Upper lobe of right lung (tissue), 1 donor: ENCODE results near the gene FGGY. TPM values are rescaled to one million over a fixed set of nuclear protein-coding genes. Genes with fewer than 3 reads are reported as not detected.

Experiments
- ATAC-seq: fragments of 200-7000 bp; cut with Tn5 transposase; one replicate; pipeline ENCODE4 v1.9.1; 2020; ENCODE audit warnings: mild to moderate bottlenecking, moderate library complexity
- DNase-seq: peaks from one replicate; pipeline ENCODE4 v3.0.0-alpha.2; 2020
- H3K27ac ChIP-seq: fragments of 200-600 bp; one replicate; pipeline ENCODE4 v1.8.0; 2022
- H3K27me3 ChIP-seq: fragments of 200-600 bp; one replicate; pipeline ENCODE4 v1.8.0; 2022; ENCODE audit warnings: mild to moderate bottlenecking
- H3K36me3 ChIP-seq: fragments of 200-600 bp; one replicate; pipeline ENCODE4 v1.8.0; 2022
- H3K4me1 ChIP-seq: fragments of 200-600 bp; one replicate; pipeline ENCODE4 v1.8.0; 2022
- H3K4me3 ChIP-seq: fragments of 200-600 bp; one replicate; pipeline ENCODE4 v1.8.0; 2022; ENCODE audit warnings: mild to moderate bottlenecking
- H3K9me3 ChIP-seq: fragments of 200-600 bp; one replicate; pipeline ENCODE4 v1.8.0; 2022
- CTCF ChIP-seq: fragments of 200-600 bp; IDR thresholded peaks from one replicate; pipeline ENCODE4 v1.8.0; 2022; ENCODE audit warnings: antibody characterized with exemption
- intact Hi-C: fragments of 100-400 bp; cut with DNase I; formaldehyde crosslinking; loops from one replicate; pipeline ENCODE4 v1.11.0; 2022
- total RNA-seq: library from RNA; stranded (reverse); fragmentation: NEBNext Ultra II Directional; extraction: Animal tissue kit (Norgen Biotek cat#: 25700); gene quantifications from one replicate; pipeline ENCODE4 v1.2.1, GENCODE V29; 2021
- donor health status: DM: no; HTN: yes; CAD: no; lungs with severe emphysema.

Gene FGGY
- total RNA-seq, 1 donor from 2014 or later: 39.2 TPM

GRCh38 chr1:59290193-59290949 is 6.5 kb upstream of the FGGY start:
- Histone ChIP-seq H3K27ac (no peak overlapping the region), H3K36me3 (no peaks in the 10 kb centered on the region), H3K9me3 (no peaks in the 10 kb centered on the region), H3K27me3 (no peaks in the 10 kb centered on the region), H3K4me3 (no peak overlapping the region), H3K4me1 (peaks cover 17% of the 10 kb centered on the region)
- DNase-seq: peak; percentile 71
- intact Hi-C loops: no loop called here
- ATAC-seq: peak; percentile 85
- TF ChIP-seq CTCF: peak; percentile 51

- H3K9me3 ChIP-seq: no peaks in the 10 kb centered on the region
- no peak for DNase-seq
- intact Hi-C loops: no loop called here
Observed at GRCh38 chr1:59291561-59291960, 5.3 kb upstream of the FGGY start.

DNA sequence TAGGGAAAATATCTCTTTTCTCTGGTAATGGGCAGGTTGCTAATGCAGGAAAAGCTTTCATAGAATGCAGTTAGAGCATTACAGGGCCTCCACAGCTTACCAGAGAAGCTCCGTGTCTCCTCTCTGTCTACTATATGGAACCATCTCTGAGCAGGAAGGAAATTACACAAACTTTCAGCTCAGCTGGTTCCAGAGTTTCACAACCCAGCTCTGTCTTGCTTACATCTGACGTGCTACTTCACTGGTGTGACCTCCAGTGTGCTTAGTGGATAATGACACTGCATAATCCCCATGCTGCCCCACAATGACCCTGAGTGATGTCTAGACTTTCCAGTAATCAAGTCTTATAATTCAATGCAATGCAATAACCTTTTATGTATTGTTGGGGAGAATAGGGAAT is 4.3 kb upstream of the FGGY start:
- TF ChIP-seq CTCF: peak; percentile 12
- ATAC-seq: peak; percentile 22
- Histone ChIP-seq H3K4me1 (peaks cover 24% of the 10 kb centered on the region), H3K4me3 (no peak overlapping the region), H3K27me3 (no peaks in the 10 kb centered on the region), H3K9me3 (no peaks in the 10 kb centered on the region), H3K27ac (peak overlapping the region; percentile 58), H3K36me3 (no peaks in the 10 kb centered on the region)
- intact Hi-C loops: no loop called here
- DNase-seq: no peak

More at GRCh38 chr1:59291561-59291960, 5.3 kb upstream of the FGGY start:
- Histone ChIP-seq H3K4me3 (no peak overlapping the region), H3K27ac (no peak overlapping the region), H3K27me3 (no peaks in the 10 kb centered on the region), H3K4me1 (peaks cover 24% of the 10 kb centered on the region), H3K36me3 (no peaks in the 10 kb centered on the region)
- ATAC-seq: no peak
- no peak for TF ChIP-seq CTCF

DNA sequence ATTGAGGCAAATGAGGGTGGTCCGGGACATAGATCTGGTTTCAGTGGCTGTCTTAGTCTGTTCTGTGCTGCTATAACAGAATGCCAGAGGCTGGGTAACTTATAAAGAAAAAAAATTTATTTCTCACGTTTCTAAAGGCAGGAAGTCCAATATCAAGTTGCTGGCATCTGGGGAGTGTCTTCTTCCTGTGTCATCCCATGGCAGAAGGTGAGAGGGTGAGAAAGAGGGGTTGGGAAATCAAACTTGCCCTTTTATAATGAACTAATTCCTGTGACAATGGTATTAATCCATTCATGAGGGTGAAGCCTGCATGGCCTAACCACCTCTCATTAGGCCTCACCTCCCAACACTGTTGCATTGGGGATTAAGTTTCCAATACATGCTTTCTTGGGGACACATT is 3.7 kb upstream of the FGGY start:
- Histone ChIP-seq H3K36me3 (no peaks in the 10 kb centered on the region), H3K27ac (peak overlapping the region; percentile 58), H3K27me3 (no peaks in the 10 kb centered on the region), H3K4me3 (no peak overlapping the region), H3K9me3 (no peaks in the 10 kb centered on the region), H3K4me1 (peaks cover 28% of the 10 kb centered on the region)
- ATAC-seq (no peak), DNase-seq (no peak)
- intact Hi-C loops: no loop called here
- no peak for TF ChIP-seq CTCF

DNA sequence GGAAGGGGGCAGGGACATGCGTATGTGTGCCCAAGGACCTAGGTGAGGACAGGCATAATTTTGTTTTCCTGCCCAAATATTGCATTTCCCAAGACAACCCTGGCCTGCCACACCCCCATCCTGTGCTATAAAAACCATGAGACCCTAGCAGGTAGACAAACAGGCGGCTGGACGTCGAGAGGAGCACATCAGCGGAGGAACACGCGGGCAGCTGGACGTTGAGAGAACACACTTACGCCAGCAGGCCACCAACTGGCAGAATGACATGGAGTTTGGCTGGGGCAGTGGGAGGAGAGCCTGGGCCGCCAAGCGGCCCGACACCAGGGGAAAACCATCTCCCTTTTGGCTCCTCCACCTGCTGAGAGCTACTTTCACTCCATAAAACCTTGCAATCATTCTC is 3.0 kb upstream of the FGGY start:
- no peak for TF ChIP-seq CTCF
- no peak overlapping the region for H3K27ac ChIP-seq
- H3K36me3 ChIP-seq: no peaks in the 10 kb centered on the region
- no peak overlapping the region for H3K4me3 ChIP-seq
- ATAC-seq: no peak
- H3K4me1 ChIP-seq: peaks cover 34% of the 10 kb centered on the region
- no peaks in the 10 kb centered on the region for H3K9me3 ChIP-seq
- DNase-seq: no peak
- no peaks in the 10 kb centered on the region for H3K27me3 ChIP-seq
- intact Hi-C loops: no loop called here

DNA sequence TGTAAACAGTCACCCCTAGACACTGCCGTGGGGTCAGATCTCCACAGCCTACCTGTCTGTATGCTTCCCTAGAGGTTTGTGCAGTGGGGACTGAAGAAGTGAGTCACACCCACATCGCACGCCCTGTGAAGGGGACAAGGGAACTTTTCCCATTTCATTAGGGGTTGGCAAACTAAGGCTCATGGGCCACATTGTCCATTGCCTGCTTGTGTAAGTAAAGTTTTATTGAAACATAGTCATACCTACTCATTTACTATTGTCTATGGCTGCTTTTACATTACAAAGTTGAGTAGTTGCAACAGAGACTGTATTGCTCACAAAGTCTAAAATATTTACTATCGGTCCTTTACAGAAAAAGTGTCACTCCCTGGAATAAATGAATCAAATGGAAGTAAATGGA is 2.5 kb upstream of the FGGY start:
- H3K36me3 ChIP-seq: no peaks in the 10 kb centered on the region
- no peak for TF ChIP-seq CTCF
- H3K9me3 ChIP-seq: no peaks in the 10 kb centered on the region
- ATAC-seq (no peak), DNase-seq (no peak)
- no peak overlapping the region for H3K27ac ChIP-seq
- intact Hi-C loops: no loop called here
- H3K27me3 ChIP-seq: no peaks in the 10 kb centered on the region
- no peak overlapping the region for H3K4me3 ChIP-seq
- peaks cover 34% of the 10 kb centered on the region for H3K4me1 ChIP-seq
